ENCODE results near the gene GPRC6A. TPM values are rescaled to one million over a fixed set of nuclear protein-coding genes. Genes with fewer than 3 reads are reported as not detected.

Gene GPRC6A
- total RNA-seq, 1 donor from 2014 or later = not detected

DNA sequence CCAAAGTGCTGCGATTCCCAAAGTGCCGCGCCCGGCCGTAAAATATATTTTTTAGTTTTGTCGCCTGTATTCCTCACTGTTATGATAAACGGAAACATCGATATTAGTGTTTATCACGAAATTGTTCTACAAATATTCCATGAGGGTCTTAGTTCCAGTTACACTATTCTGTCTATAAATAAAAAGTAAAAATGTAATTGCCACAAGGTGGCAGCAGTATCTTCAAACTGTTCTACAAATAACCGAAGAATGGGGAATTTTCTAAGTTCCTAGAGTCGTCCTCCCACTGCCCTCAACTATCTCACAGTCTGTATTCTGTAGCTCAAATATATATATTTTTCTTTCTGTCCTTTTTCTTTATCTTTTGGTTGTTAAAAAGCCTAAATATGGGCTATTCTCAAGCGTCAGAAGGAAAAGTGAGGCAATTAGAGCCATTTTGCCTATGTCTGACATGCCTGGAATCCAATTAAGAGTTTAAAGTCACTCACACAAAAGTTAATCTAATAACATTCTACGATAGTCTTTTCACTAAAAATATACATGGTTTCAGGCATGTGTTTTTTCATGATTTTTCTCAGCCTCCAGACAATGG is 49.2 kb downstream of the GPRC6A start:
- DNase-seq = no peak

DNA sequence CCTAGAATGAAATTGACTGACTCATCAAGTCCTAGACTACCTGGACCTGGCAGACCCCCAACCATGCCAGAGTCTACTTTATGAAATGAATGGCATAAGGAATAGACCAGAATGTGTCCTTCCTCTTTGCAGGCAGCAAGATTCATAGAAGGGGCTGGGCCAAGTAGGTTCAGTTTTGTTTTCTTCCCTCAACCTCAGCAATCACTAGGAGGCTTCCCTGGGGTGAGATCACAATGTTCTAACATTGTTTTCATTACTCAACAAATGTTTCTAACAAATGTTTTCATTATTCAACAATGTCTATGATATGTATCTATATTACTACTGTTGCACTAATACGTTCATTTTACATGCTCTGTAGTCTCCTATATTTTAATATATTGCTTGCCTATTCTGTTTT is 55.0 kb downstream of the GPRC6A start:
- no peak for DNase-seq

DNA sequence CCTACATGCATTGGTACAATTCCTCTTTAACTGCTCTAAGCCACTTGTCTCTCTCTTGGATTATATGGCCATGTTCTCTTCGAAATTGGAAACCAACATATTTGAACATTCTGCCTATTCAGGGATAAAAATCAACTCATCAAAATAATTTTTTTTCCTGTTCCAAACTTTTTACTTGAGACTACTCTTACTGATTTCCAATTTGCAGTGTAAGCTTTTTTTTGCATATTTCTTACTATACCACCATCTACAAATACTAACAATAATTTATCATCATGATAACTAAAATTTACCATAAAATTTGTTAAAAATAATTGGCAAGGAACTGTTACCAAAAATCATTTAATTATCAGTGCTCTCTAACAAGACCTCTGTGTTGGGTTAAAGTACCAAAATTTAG is 56.4 kb downstream of the GPRC6A start:
- DNase-seq = no peak

DNA sequence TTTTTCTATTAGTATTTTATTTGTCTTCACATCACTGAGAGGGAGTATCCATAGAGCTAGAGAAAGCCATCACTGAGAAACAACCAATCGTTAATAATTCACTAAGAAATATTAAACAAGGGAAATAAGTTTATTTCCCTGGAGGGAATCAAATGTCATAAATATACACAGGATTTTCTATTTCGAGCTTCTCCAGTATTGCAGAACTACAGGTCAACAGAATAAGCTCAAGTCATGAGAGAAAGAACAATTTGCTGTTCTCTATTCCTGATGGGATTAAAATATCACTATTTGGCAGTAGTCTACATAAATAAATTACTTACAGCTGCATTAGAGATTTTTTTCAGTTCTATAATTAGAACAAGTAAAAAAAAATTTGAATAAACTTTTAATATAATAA is 61.2 kb downstream of the GPRC6A start:
- no peak for DNase-seq

DNA sequence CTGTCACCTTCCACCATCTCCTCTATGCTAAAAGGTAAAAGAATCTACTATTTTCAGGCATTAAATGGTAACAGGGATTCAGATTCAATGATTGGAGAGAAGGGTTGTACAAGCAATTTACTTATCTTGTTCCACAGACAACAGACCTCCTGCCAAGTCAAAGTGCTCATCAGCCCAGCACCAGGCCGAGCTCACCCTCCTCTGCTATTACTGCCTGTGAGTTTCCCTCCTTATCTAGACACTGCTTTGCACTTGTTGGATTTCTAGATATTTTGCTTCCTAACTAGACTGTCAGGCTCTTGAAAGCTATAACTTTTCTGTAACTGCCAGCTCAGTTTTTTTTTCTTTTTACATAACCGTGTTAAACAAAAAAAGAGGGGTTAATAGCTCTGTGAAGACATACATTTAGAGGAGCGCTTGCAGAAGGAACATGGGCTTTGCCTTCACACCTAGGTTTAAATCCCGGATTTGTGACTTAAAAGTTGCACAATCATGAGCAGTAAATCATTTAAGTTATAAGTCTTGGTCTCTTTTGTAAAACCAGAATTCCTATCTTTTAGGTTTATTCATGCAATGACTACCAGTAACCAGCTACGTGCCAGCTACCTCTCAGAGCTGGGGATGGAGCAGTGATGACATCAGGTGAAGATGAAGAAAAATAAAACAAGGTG is 62.2 kb downstream of the GPRC6A start:
- DNase-seq = no peak

DNA sequence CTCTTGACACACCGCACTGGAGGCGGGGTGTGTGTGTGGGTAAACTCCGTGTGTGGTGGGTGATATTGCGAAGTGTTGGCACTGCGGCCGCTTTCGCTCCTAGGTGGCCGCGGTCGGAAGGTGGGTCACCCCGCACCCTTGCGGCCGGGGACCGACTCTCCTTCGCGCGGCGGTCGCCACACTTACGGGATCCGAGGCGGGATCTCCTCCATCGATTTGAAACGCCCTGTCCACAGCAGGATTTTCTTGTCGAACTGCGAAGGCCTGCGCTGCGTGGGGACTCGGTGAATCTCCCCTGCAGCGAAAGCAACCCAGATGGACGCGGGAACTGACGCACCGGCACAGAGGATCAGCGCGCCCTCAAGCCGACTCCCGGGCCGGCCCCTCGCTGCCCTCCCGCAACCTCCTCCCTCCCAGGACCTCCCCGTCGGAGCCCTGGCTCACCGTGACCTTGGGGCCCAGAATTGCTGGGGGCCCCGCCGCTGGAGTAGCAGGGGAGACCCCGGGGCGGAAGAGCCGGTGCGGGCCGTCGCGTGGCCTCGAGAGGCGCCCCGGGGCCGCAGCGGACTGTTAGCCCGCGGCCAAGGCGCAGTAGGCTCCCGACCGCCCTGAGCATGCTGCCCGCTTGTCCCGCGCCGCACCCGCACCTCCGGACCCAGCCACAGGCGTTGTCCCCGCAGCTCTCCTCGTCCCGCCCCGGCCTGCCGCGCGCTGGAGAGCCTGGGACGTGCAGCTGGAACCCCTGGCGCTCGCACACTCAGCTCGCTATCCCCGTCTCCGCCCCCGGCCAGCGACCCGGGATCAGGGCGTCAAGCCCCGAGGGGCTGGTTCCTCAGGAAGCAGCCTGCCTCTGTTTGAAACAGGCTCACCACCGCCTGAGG is 63.7 kb downstream of the GPRC6A start, which contains the start of gene FAM162B:
FAM162B (minus strand) TSS at position 759 of the 881 bp plus-strand sequence; CDS start at position 616, 143 bp downstream.
- peak; percentile 8 for DNase-seq

DNA sequence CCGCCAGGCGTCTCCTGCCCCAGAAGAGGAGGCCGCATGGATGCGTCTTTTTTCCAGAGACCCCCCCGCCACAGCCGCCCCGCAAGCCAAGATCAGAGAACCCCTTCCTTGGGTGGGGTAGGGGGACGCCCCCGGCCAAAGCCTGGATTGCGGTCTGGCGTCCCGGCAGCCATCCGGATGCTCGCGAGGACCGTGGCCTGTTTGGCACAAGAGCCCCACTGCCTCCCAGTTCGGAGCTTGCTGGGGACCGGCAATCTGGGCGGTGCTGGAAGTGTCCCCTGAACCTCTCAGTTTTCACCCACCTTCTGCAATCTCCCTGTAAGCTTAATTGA is 64.3 kb downstream of the GPRC6A start:
- DNase-seq = peak; percentile 5

DNA sequence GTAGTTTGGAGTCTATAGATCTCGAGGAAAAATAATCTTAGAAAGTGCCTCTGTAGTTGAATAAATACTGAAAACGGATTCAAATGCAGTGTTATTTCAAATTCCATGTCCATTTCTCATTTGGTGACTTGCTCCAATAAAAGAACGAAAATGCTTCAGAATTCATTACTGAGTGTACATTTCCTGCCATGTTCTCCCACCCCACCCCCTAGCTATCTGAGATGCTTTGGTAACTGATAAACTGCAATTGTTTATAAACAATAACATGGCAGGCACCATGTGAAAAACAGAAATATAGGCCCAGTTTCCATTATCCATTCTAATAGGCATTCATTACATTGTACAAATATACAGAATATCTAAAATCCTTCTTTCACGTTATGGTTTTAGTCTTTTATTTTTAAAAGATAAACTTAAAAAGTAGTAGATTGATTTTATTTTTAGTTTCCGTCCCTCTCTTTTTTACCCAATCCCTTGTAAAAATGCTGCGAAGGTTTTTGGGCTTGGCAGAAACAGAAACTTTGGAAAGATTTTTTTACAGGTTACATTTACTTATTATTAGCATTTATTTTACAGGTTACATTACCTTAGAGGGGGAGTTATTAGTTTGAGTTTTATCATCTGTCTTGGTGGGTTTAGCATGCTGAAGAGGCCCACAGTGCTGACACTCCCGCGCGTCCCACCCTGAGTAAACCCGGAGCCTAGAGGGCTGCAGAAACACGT is 64.8 kb downstream of the GPRC6A start:
- DNase-seq = no peak

DNA sequence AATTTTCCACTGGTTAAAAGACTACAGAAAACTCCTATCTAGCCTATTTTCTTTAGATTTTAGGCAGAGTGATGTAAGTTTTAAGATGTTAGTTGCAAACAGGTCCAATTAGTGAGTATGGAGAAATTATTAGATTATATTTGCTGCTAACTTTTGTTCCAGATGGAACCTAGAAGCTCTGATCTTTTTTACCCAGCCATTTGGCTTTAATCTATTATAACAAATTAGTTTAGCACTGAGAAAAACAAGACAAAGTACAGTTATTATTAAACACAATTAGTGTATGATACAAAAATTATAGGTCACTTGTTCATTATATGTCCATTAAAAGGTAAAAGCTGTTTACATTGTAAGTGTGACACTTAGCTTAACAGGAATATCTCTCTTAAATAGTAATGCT is 65.8 kb downstream of the GPRC6A start:
- DNase-seq = no peak

DNA sequence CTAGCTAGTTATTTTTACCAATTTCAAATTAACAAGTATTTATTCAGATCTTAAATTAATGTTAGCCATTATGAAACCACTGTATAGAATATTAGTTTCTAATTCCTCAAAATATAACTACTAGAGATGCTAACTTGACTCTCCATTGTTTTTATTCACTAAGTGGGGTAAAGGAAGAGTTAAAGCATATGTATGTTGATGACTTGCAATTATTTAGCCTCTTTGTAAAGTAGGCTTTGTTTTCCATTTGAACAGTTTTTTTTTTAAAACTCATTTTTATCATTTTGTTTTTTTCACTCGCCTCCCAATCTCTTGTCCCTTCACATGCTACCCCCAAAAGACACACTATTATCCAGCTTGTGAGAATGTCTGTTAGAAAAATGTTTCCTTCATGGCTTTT is 66.6 kb downstream of the GPRC6A start:
- DNase-seq = no peak

DNA sequence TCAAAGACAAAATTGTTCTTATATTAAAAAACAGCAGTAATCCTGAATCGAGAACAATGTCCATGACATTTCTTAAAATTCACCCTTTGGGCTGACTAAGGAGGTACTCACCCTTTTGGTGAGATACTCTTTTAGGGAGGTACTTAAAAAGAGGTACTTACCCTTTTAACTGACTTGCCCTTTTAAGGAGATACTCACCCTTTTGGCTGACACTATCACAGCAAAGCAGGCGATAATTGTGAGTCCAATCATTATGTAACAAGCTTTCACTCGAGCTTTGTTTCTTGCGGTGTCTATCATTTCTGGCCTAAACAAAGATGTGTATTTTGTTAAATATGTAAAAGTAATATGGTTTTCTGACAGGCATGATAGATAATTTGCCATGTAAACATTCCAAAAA is 67.1 kb downstream of the GPRC6A start:
- DNase-seq = no peak

DNA sequence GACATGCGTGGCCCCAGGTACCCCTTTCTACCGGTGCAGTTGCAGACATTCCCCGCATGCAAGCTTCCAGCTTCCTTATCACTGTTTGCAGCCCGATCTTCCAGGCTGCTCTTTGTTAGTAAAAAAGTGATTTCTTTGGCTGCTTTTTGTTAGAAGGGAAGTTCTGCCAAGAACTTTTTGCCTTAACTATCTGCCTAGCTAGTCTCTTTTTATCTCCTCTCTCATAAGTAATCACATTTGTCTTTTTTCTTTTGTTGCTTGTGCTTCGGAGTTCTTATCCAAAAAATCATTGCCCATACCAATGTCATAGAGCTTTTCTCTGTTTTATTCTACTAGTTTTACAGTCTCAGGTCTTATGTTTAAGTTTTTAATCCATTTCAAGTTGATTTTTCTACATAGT is 83.7 kb downstream of the GPRC6A start:
- no peak for DNase-seq

Other genes with a start within 250 kb of the GPRC6A start
- 2.7 TPM for gene RSPH4A, start 212.6 kb downstream of the GPRC6A start, total RNA-seq
- gene ZUP1, start 160.3 kb downstream of the GPRC6A start, total RNA-seq = 47.1 TPM
- 96.7 TPM for gene KPNA5, start 147.9 kb downstream of the GPRC6A start, total RNA-seq
- gene FAM162B, start 63.4 kb downstream of the GPRC6A start, total RNA-seq = 2.8 TPM
- gene RFX6, start 48.2 kb upstream of the GPRC6A start, total RNA-seq = not detected